ENCODE results near the gene EED.

Gene EED

GRCh38 chr11:86274999-86275398 is 30.4 kb downstream of the EED start:
- Histone ChIP-seq H3K4me3 (ENCODE audit: low read depth, low read length) (no peak overlapping the region), H3K4me1 (no peaks in the 10 kb centered on the region), H3K36me3 (peaks cover 13% of the 10 kb centered on the region), H3K27me3 (no peaks in the 10 kb centered on the region), H3K9me3 (no peaks in the 10 kb centered on the region)
- no peak for TF ChIP-seq CTCF (IDR thresholded peaks at IDR 0.05; ENCODE audit: low read depth, low read length)
- no peak for DNase-seq

GRCh38 chr11:86275493-86276370 is 31.2 kb downstream of the EED start:
- Histone ChIP-seq H3K27me3 (no peaks in the 10 kb centered on the region), H3K36me3 (peaks cover 13% of the 10 kb centered on the region), H3K4me3 (ENCODE audit: low read depth, low read length) (no peak overlapping the region), H3K4me1 (no peaks in the 10 kb centered on the region), H3K9me3 (no peaks in the 10 kb centered on the region)
- no peak for DNase-seq
- TF ChIP-seq CTCF (IDR thresholded peaks at IDR 0.05; ENCODE audit: low read depth, low read length), result peak; percentile 10; the same call in 1 of the 2 replicates

- Histone ChIP-seq H3K27me3 (no peaks in the 10 kb centered on the region), H3K4me1 (no peaks in the 10 kb centered on the region), H3K4me3 (ENCODE audit: low read depth, low read length) (no peak overlapping the region), H3K9me3 (no peaks in the 10 kb centered on the region), H3K36me3 (peaks cover 13% of the 10 kb centered on the region)
- no peak for TF ChIP-seq CTCF (IDR thresholded peaks at IDR 0.05; ENCODE audit: low read depth, low read length)
- no peak for DNase-seq
Observed at GRCh38 chr11:86277741-86278140, 33.2 kb downstream of the EED start.

- no peak for DNase-seq
- Histone ChIP-seq H3K9me3 (no peaks in the 10 kb centered on the region), H3K36me3 (peaks cover 13% of the 10 kb centered on the region), H3K4me3 (ENCODE audit: low read depth, low read length) (no peak overlapping the region), H3K27me3 (no peaks in the 10 kb centered on the region), H3K4me1 (no peaks in the 10 kb centered on the region)
- TF ChIP-seq CTCF (IDR thresholded peaks at IDR 0.05; ENCODE audit: low read depth, low read length), result no peak
Observed at GRCh38 chr11:86278226-86278625, 33.7 kb downstream of the EED start.

GRCh38 chr11:86279747-86280146 is 35.2 kb downstream of the EED start:
- Histone ChIP-seq H3K27me3 (no peaks in the 10 kb centered on the region), H3K9me3 (no peaks in the 10 kb centered on the region), H3K4me1 (no peaks in the 10 kb centered on the region), H3K4me3 (ENCODE audit: low read depth, low read length) (no peak overlapping the region), H3K36me3 (peaks cover 19% of the 10 kb centered on the region)
- no peak for DNase-seq
- TF ChIP-seq CTCF (IDR thresholded peaks at IDR 0.05; ENCODE audit: low read depth, low read length), result no peak

- Histone ChIP-seq H3K4me3 (ENCODE audit: low read depth, low read length) (no peak overlapping the region), H3K36me3 (peaks cover 6% of the 10 kb centered on the region; the same call in 1 of the 2 replicates), H3K9me3 (no peaks in the 10 kb centered on the region), H3K27me3 (no peaks in the 10 kb centered on the region), H3K4me1 (no peaks in the 10 kb centered on the region)
- TF ChIP-seq CTCF (IDR thresholded peaks at IDR 0.05; ENCODE audit: low read depth, low read length), result no peak
- no peak for DNase-seq
Observed at GRCh38 chr11:86287468-86287796, 42.9 kb downstream of the EED start.

All from BE2C (cell line).